ENCODE data around the gene RNMT.
"Not testable (repeated sequence)": the region's sequence is repeated elsewhere in the genome, so short reads cannot be mapped to it uniquely, and the experiment has no call there.

RNMT gene

DNA sequence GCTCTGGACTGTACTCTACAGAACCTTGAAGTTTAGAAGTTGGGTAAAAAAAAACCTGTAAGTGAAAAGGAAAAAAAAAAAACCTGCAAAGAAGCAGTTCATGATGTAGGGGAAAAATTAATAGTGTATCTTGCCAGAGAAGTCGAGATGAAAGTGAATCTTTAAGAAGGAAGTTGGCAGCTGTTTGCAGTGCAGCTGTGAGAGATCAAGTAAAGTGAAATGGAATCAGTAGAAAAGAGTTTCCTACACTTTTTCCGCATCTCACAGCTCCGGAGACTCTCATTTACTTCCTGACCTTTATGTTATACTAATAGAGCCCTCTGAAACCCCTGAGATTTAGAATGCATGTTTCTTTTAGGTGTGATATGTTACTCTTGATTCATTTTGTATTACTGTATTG lies 19.2 kb downstream of the RNMT start:
- DNase-seq: no peak

DNA sequence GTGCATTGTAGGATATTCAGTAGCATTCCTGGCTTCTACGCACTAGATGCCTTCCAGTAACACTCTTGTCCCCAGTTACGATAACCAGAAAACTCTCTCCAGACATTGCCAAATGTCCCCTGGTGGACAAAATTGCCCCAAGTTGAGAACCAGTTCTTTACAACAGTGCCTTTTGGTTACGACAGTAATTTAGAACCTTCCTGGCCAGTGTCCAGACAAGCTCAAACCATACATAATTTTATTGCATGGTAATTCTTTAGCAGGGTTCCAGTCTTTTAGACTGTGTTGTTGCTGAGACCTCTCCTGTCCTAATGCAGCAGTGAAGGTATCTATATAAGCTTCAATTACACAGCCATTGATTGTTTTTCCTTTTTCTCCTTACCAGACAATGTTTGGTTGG lies 20.2 kb downstream of the RNMT start:
- no peak for DNase-seq

DNA sequence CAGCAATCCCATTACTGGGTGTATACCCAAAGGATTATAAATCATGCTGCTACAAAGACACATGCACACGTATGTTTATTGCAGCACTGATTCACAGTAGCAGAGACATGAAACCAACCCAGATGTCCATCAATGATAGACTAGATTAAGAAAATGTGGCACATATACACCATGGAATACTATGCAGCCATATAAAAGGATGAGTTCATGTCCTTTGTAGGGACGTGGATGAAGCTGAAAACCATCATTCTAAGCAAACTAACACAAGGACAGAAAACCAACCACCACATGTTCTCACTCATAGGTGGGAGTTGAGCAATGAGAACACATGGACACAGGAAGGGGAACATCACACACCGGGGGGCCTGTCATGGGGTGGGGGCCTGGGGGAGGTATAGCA lies 25.1 kb downstream of the RNMT start:
- not testable (repeated sequence) for DNase-seq

DNA sequence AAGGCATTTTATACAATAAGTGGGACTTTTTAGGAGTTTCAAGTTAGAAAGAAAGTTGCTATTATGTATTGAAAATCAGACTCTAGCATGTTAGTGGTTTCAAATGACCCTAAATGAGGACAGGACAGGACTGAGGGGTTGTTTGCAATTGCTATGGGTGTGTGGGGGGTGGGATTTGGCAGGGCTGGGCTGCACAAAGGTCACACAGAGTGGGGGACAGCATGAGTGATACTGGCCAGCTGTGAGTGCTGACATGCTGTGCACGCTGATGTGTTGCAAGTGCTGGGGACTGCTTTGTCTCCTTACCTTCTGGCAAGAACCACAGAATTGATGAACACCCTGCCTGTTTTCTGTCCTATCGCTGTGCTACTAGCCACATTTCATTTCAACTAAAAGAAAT lies 29.8 kb downstream of the RNMT start:
- DNase-seq: no peak

DNA sequence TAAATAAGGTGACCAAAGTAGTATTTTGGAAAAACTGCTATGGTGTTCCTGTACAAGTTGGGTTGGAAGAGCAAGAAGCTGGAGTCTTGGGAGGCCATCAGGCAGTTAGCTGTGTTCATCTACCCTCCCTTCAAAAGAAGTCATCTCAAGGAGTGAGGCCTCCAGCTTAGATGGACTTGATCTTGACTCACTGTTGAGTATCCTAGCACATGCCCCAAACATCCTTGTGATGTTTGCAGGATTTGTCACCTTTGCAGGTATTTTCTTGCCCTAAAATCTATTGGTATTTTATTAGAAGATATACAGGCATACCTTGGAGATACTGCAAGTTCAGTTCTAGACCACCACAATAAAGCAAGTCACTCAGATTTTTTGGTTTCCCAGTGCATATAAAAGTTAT lies 30.2 kb downstream of the RNMT start:
- no peak for DNase-seq

DNA sequence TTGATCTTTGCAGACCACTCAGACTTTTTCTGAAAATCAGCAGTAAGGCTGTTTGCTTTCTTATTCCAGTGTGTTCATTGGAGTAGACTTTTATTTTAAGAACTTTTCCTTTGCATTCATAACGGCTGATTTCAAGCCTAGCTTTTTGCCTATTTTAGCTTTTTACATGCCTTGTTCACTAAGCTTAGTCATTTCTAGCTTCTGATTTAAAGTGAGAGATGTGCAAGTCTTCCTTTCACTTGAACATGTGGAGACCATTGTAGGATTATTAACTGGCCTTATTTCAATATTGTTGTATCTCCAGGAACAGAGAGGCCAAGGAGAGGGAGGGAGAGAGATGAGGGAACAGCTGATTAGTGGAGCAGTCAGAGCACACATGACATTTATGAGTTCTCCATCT lies 32.1 kb downstream of the RNMT start:
- DNase-seq: no peak

DNA sequence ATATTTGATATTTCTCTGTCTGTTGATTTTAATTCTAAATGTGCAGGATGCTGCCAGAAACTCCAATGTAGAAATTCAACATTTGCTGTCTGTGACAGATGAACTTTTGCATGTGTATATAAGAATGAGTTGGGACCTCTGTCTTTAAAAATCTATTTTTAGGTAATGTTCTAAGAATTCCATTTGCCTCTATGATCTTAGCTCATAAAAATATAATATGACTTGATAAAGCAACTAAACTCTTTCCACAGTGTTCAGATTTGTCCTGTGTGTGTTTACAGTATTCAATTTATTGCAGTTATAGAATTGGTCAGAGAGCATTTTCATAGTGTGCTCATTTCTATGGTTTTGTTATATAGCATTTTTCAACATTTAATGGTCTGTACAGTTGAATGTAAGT lies 33.6 kb downstream of the RNMT start:
- DNase-seq: no peak

DNA sequence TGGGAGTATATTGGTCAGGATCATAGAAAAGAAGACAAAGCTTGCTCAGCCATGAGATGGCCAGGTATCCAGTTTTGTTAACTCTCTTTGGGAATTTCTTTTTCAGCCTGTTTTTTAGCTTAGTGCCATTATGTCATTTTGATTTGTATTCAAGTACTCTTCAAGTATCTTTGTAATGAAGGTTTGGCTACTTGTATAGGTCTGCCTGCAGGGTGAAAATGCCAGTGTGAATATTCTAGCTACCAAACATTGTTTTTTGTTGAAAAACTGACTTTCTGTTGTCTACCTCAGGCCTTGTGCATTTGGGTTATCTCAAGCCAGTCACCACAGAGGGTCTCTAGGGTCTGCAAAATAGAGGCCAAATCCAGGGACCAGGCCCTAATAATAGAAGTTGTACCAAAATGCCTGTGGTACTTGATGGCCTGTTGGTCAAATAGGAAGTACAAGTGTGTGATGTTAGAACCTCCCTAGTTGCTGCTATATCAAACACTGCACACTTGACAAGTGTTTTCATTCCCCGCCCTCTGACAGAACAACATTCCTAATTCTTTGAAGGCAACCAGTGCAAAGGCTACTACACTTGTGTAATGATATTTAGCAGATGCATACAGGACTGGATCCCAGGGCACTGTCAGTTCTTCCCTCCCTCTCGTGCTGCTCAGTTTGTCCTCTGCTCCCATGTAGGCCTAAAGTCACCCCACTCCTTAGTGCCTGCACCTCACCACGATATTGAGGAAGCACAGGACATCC lies 36.4 kb downstream of the RNMT start:
- no peak for DNase-seq

DNA sequence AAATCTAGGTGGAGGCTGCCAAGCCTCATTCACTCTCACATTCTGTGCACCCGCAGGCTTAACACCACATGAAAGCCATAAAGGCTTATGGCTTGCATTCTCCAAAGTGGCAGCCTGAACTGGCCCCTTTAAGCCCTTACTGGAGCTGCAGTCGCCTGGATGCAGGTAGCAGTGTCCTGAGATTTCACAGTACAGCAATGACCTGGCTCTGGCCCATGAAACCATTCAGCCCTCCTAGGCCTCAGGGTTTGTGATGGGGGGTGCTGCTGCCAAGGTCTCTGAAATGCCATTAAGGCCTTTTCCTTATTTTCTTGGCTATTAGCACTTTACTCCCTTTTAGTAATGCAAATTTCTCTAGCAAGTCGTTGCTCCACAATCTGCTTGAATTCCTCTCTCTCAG lies 48.6 kb downstream of the RNMT start:
- no peak for DNase-seq

DNA sequence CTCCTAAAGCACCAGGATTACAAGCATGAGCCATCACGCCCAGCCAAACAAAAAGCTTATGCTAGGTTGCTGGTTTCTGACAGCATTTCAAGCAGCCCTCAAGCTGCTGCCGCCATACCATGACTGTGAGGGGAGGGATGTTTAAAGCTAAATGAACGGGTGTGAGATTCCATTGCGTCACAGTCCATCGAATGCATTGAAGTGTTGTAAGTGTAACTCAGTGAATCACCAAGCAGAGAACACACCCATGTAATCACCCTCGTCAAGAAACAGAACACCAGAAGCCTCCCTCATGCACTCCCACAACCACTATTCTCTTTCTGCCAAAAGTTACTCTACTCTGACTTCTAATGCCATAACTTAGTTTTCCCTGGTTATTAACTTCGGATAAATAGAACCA lies 64.7 kb downstream of the RNMT start:
- no peak for DNase-seq

DNA sequence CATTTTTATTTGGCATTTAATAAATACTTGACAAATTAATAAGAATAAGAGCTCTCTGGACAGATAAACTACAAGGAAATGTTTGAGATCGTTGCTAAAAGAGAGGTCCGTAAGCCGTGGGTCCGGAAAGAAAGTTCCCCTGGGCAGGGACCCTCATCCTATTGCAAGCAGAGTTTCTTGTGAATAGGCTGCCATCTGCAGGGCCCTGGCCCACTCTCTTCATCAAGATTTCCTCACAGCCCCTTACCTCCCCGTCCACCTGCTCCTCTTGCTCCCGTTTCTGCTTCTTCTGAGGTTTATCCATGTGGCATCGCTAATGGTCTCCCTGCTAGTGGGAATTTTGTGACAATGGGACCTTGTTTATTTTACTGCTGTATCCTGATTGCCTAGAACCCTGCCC lies 67.3 kb downstream of the RNMT start:
- no peak for DNase-seq

DNA sequence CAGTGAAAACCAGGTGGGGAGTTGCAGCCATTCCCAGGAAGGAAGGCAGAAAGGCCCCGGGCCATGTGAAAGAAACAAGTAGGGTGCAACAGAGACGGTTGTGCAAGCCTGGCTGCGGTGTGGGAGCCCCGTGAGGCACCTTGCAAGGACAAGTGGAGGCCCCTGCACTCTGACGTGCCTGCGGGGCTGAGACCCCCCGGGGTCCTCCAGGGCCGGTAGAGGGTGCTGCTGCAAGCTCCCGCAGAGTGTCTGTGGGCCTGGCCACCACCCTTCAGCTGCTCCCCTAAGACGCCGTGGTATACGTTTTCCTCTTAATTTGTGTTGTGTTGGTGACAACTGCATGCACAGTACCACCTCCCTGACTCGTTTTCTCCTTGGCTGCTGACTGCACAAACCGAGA lies 70.0 kb downstream of the RNMT start:
- DNase-seq: no peak

DNA sequence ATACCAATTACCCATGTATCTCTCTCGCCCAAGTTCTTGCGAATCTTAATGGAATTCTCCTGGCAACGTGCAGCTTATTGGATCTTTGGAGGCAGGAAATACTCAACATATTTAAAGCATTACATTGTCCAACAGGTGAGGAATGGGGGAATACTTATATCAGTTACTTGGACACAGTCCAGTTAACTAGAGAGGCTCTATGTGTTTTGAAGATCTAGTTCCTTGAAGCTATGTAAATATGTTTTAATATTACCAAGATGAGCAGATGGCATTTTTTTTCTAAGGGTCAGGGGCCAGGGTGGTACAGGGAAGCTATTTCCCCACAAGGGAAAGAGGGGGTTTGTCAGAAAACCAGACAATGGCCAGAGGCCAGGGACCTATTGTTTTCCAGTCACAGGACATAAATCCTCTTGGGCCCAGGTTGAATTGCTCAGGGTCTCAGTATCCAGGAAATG lies 70.7 kb downstream of the RNMT start:
- no peak for DNase-seq

DNA sequence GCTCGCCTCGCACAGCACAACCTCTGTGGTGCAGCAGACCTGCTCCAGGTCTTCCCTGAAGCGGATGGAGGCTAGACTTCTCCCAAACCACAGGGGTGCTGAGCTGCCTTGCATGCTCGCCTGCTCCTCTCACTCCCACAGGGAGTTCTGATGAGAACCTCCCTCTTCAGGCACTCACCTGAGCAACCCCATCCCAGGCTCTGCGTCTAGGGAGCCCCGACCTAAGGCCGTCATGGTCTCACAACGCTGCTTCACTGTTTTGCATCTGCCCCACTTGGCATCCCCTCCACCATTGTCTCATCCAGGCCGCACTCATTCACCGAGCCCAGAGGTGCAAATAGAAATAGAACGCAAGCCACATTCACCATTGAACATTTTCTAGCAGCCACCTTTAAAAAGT lies 72.9 kb downstream of the RNMT start:
- DNase-seq: no peak

DNA sequence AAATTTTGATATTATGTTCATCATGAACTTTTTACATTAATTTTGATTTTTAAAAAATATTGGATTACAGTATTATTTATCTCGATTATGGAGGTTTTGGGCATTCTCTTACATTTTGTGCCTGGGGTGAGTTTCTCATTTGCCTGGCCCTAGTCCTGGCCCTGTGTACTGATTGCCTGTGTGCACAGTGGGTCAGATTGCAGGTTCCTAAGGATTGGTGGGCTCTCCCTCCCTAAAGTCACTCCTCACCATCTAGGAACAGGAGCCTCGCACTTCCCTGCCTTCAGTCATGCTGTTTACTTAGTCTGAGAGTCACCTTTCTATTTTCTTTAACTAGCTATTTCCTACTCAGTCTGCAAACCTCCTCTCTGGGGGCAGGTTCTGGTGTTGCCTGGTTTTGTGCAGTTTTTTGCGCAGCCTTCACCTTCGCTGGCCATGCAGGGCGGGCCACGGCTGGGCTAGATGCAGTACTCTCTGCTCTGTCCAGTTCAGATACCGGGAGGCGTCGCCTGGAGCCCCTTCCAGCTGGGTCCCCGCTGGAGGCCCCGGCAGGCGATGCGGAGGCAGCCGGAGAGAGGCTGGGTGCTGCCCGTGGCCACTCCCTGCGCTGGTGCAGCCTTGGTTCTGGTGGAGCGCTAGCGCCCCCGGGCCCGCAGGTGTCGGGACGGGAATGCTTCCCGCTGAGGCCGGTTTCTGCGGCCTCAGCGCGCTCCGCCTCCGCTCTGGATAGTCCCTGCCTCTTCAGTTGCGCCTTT lies 74.2 kb downstream of the RNMT start:
- DNase-seq: no peak

DNA sequence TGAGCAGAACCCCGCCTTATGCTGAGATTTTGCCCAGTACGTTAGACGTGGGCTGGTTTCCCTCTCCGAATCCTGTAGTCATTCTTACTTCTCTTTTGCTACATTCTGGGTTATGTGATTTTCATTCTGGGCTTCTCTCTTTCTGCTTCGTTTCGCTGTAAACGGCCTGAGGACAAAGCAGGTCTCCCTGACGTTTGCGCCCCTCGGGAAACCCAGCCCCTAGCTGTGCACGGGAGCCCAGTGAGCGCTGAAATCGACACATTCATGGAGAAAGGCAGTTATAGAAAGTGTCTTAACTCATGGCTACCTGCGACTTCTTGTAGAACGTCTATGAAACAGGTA lies 74.8 kb downstream of the RNMT start:
- DNase-seq: no peak

DNA sequence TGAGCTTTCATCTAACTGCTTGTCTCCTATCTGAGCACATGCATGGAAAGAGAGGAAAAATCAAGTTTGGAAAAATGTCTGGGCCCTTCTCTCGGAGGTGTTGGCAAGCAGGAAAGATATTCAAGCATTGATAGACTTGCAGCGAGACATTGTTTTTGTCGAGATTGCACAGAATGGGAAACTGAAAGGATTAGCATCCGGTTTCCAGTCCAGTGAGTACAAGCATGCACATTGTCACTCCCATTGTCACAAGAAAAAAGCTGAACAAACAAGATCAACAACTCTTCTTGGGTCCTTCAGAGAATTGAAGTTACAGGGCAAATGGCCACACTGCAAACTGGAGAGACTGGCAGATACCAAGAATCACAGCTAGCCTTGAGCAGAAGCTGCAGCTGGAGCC lies 77.8 kb downstream of the RNMT start:
- DNase-seq: no peak

DNA sequence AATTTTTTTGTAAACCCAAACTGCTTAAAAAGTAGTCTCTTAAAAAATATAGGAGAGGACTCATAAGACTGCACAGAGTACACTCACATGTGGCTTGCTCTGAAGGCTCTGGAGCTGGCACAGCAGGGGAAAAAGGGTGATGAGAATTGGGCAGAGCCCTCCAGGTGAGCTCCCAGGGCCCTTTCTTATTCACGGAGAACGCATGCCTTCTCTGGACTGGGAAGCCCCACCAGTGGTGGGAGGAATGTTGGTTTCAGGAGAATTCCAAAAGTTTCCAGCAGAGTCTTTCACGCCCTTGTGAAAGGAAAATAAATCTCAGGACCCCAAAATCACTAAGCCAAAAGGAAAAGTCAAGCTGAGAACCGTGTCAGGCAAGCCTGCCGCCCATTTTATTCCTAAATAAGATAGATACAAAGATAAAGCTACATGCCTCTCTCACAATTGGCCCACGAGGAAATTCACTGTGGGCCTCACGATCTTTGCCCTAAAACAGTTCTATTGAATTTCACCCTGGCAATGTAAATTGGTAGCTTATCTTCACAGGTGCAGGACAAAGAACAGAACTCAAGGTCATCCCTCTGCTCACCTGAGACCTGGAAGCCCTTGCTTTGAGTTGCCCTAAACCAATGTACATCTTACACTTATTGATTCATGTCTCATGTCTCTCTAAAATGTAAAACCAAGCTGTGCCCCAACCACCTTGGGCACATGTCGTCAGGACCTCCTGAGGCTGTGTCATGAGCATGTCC lies 82.0 kb downstream of the RNMT start:
- DNase-seq: no peak

DNA sequence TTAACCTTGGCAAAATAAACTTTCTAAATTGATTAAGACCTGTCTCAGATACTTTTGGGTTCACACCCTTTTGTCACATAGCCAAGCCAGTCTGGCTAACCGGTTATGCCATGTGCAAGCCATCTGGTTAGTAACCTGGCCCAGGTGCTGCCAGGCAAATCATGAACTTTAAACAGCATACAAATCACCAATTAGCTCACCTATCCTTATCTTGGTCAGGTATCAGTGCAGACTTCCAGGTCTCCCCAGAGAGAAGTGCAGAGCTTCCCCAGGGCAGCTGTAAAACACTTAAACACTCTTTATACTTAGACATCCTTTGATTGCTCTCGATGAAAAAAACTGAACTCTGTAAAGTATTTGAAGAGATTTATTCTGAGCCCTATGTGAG lies 82.6 kb downstream of the RNMT start:
- DNase-seq: no peak

DNA sequence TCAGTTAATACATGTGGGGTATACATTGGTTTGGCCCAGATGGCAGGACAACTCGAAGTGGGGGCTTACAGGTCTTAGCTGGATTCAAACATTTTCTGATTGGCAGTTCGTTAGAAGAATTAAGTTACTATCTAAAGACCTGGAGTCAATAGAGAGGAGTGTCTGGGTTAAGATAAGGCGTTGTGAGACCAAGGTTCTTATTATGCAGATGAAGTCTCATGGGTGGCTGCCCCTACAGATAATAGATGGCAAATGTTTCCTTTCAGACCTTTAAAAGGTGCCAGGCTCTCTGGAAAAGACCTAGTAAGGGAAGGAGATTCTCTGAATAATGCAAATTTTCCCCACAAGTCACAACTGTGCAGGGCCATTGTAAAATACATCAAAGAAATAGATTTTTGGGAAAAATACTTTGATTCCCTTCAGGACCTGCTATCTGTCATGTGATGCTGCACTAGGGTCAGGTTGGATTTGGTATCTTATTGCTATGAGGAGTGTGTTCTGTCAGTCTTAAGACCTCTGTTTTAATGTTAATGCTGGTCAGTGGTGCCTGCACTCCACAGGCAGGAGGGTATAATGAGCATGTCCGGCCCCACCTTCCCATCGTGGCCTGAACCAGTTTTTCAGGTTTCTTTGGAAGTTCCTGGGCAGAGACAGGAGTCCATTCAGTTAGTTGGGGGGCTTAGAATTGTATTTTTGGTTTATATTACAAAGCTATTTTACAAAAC lies 83.2 kb downstream of the RNMT start:
- no peak for DNase-seq

DNA sequence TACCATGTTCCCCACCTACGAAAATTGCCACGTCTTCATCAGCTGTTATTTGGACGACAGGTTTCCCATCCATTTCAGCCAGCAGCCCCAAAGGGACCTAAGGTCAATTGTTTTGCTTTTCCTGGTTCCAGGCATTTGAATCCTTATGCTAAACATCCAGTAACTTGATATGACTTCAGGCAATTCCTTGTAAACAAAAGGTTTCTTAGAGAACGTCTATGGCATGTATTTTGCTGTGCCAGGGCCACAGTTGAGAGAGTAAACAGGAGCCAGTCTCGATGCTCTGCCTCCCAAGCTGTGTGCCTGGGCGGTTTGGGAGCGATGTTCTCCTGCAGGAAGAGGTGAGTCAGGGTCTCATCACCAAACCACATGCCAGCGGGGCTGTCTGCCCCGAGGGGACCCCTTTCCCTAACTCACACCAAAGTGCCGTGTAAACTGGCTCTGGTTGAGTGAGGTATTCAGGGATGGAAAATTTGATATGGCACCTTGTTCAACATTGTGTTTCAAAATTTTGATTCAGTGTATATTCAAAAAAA lies 84.5 kb downstream of the RNMT start:
- no peak for DNase-seq

DNA sequence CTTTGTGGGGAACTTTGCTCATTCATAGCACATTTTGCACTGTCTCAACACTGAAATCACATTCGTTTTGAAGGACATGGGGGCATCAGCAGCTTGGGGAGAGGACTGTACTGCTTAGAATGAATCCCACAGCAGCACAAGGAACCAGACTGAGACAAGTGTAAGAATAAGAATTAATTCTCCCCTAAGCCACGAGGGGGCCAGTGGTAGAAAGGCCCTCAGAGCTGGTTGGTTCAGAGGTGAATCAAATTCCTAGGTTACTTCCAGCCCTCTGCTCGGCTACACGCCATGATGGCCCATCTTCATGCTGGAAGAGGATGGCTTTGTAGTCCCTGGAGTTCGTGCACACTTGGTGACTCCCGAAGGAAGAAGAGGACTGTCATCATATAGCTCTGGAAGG lies 85.5 kb downstream of the RNMT start:
- DNase-seq: no peak

DNA sequence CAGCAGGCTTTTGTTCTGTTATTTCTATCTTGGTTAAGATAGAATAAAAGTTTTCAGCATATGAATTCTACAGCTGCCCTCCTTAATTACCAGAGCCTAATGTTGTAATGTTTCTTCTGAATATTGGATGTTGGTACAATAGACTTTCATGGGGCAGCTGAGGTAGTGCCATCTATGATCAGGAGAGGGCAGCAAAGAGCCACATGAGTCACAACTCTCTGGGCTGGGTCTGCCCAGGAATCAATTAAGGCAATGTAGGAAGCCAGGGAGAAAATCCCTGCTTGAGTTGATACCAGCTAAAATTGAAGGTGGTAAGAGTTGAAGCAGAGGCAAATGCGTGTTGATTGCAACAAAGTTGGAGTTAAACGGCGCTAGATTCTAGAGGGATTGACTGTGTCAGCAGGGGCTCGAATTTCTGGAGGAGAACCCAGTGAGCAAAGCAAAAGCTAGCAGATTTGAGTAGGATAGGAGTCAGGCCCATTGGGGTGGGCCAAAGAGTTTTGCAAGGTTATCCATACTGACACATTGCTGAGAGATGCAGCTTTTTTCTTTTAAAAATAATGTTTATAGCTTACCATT lies 86.9 kb downstream of the RNMT start:
- DNase-seq: peak; percentile 33

Data from NCI-H1048 (cell line).